Panc1 (cell line): Measurements from ENCODE around the gene SLC9A9. TPM values are rescaled to one million over a fixed set of nuclear protein-coding genes. Genes with fewer than 3 reads are reported as not detected.

Experiments used
- ATAC-seq: fragments of 200-7000 bp; cut with Tn5 transposase; 2 replicates; pipeline ENCODE4 v1.9.1; 2020; ENCODE audit warnings: mild to moderate bottlenecking, moderate library complexity
- BruUV-seq: library from RNA; stranded (reverse); fragments of 400-500 nt; replicated peaks from 2 replicates; lab custom pipeline; 2021; lab: Mats Ljungman, UMichigan
- CTCF ChIA-PET: fragments of 300-600 bp; sonication (Branson Sonifier 250); formaldehyde crosslinking; loops from one replicate; lab custom pipeline; 2022; ENCODE audit warnings: antibody characterized with exemption; lab: Charles Lee
- POLR2A ChIA-PET: fragments of 300-600 bp; sonication (Branson Sonifier 250); formaldehyde crosslinking; loops from one replicate; lab custom pipeline; 2022; ENCODE audit warnings: antibody characterized with exemption; lab: Charles Lee
- DNase-seq: peaks from one replicate; pipeline ENCODE4 v3.0.0-alpha.2; 2010; ENCODE audit warnings: low read depth, low spot score
- H3K27ac ChIP-seq: 2 replicates; pipeline ENCODE4 v1.5.1; 2011; ENCODE audit warnings: mild to moderate bottlenecking, low read length, inconsistent platforms
- H3K27me3 ChIP-seq: fragments of 200-500 bp; sonication (Bioruptor generic); 2 replicates; pipeline ENCODE4 v1.6.0; 2014; ENCODE audit warnings: low read length, inconsistent platforms; ENCODE audit not compliant: control insufficient read depth, insufficient read depth
- H3K36me3 ChIP-seq: fragments of 200-500 bp; sonication (Bioruptor generic); 2 replicates; pipeline ENCODE4 v1.5.1; 2014; ENCODE audit warnings: inconsistent platforms, mild to moderate bottlenecking, low read length, moderate library complexity; ENCODE audit not compliant: control insufficient read depth, insufficient read depth
- H3K4me1 ChIP-seq: 2 replicates; pipeline ENCODE4 v1.5.1; 2011; ENCODE audit warnings: inconsistent platforms, mild to moderate bottlenecking, low read length, moderate library complexity; ENCODE audit not compliant: control insufficient read depth, insufficient read depth
- H3K4me3 ChIP-seq, 2 experiments: 2 replicates each; pipeline ENCODE4 v1.5.1; 2011 to 2012; ENCODE audit warnings: low read depth in 2 of 2, low read length in 2 of 2, mild to moderate bottlenecking in 2 of 2, inconsistent platforms in 1 of 2, moderate library complexity in 1 of 2
- H3K9me3 ChIP-seq: fragments of 200-500 bp; sonication (Bioruptor generic); 2 replicates; pipeline ENCODE4 v1.5.1; 2014; ENCODE audit warnings: low read depth, mild to moderate bottlenecking, inconsistent platforms, low read length, moderate library complexity; ENCODE audit not compliant: control insufficient read depth, insufficient read depth
- CTCF ChIP-seq: fragments of 450-650 bp; IDR thresholded peaks from 2 replicates; pipeline ENCODE4 v1.5.1; 2017; ENCODE audit warnings: mild to moderate bottlenecking
- POLR2AphosphoS5 ChIP-seq: IDR thresholded peaks from 2 replicates; pipeline ENCODE4 v1.6.1; 2012; ENCODE audit warnings: mild to moderate bottlenecking, low read depth, low read length, moderate library complexity
- SIN3A ChIP-seq: IDR thresholded peaks from 2 replicates; pipeline ENCODE4 v1.6.1; 2012; ENCODE audit warnings: low read depth, mild to moderate bottlenecking, low read length, moderate library complexity, borderline replicate concordance; ENCODE audit not compliant: insufficient read depth
- TCF7L2 ChIP-seq: IDR thresholded peaks from 2 replicates; pipeline ENCODE4 v1.6.1; 2011; ENCODE audit warnings: mild to moderate bottlenecking, low read depth, low read length, inconsistent platforms
- in situ Hi-C: cut with HindIII; loops from 2 replicates; pipeline ENCODE4 v1.10.0; 2016; ENCODE audit warnings: low sequenced_read_pairs, low pct_unique_long_range_greater_than_20kb
- intact Hi-C: fragments of 100-400 bp; cut with micrococcal nuclease; formaldehyde crosslinking; loops from one replicate; pipeline ENCODE4 v1.10.0; 2022; ENCODE audit not compliant: unreplicated experiment
- total RNA-seq: library from RNA; stranded (reverse); gene quantifications from one replicate; pipeline ENCODE4 v1.2.1, GENCODE V29; 2021; ENCODE audit not compliant: unreplicated experiment
- TF ChIP-seq, protein P1 (sequence below), 2 experiments: IDR thresholded peaks; 2 replicates each; pipeline ENCODE4 v1.6.1; 2011 to 2012; ENCODE audit warnings: low read depth in 2 of 2, control low read depth in 1 of 2, low read length in 1 of 2, mild to moderate bottlenecking in 1 of 2, moderate library complexity in 1 of 2; ENCODE audit not compliant: insufficient read depth in 1 of 2

Gene SLC9A9
- total RNA-seq, 1 experiment from 2014 or later: not detected

DNA sequence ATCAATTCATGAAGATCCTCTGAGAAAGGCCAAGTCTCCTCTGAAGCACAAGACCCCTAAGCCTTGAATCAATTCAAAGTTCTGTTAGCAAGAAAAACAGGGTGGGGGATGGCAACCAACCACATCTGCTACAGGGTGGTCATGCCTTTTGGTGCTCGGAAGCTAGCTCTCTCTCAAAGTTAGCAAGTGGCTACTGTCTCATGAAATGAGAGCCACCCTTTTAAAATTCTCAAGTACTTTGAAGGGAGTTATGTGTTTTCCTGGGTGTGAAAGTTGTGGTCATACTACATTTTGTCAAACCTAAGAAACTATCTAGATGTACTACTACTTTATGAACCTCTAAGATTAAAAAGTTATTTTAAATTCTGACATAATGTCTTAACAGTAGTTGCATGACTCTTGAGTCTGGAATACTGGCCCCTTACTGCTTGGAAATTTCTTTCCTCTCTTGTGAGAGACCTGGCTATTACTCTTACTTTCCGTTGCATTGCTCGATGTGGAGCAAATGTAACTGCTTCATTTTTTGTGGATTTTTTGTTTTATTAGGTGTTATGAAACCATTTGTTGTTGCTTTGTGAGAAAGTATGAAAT is 612.6 kb downstream of the SLC9A9 start:
- Histone ChIP-seq H3K4me3 (no peak overlapping the region), H3K4me1 (no peaks in the 10 kb centered on the region), H3K27ac (no peak overlapping the region), H3K36me3 (no peaks in the 10 kb centered on the region), H3K9me3 (no peaks in the 10 kb centered on the region), H3K27me3 (peaks cover 2% of the 10 kb centered on the region; the same call in 1 of the 2 replicates)
- intact Hi-C loops (no loop called here), in situ Hi-C loops (no loop called here)
- BruUV-seq: no TSS peak
- ChIA-PET POLR2A (no interaction called here), CTCF (no interaction called here)
- TF ChIP-seq, protein P1, sequence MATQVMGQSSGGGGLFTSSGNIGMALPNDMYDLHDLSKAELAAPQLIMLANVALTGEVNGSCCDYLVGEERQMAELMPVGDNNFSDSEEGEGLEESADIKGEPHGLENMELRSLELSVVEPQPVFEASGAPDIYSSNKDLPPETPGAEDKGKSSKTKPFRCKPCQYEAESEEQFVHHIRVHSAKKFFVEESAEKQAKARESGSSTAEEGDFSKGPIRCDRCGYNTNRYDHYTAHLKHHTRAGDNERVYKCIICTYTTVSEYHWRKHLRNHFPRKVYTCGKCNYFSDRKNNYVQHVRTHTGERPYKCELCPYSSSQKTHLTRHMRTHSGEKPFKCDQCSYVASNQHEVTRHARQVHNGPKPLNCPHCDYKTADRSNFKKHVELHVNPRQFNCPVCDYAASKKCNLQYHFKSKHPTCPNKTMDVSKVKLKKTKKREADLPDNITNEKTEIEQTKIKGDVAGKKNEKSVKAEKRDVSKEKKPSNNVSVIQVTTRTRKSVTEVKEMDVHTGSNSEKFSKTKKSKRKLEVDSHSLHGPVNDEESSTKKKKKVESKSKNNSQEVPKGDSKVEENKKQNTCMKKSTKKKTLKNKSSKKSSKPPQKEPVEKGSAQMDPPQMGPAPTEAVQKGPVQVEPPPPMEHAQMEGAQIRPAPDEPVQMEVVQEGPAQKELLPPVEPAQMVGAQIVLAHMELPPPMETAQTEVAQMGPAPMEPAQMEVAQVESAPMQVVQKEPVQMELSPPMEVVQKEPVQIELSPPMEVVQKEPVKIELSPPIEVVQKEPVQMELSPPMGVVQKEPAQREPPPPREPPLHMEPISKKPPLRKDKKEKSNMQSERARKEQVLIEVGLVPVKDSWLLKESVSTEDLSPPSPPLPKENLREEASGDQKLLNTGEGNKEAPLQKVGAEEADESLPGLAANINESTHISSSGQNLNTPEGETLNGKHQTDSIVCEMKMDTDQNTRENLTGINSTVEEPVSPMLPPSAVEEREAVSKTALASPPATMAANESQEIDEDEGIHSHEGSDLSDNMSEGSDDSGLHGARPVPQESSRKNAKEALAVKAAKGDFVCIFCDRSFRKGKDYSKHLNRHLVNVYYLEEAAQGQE (IDR thresholded peaks at IDR 0.05; ENCODE audit: insufficient read depth in 1 of 2, low read depth in 2 of 2, low read length in 1 of 2): no peak
- TF ChIP-seq SIN3A: no peak
- TF ChIP-seq POLR2AphosphoS5: no peak
- TF ChIP-seq TCF7L2: no peak
- no peak for TF ChIP-seq CTCF
- DNase-seq (no peak), ATAC-seq (no peak)

GRCh38 chr3:143234526-143234925 is 613.7 kb downstream of the SLC9A9 start:
- Histone ChIP-seq H3K27ac (no peak overlapping the region), H3K4me3 (no peak overlapping the region), H3K4me1 (no peaks in the 10 kb centered on the region), H3K36me3 (no peaks in the 10 kb centered on the region), H3K9me3 (no peaks in the 10 kb centered on the region), H3K27me3 (peaks cover 2% of the 10 kb centered on the region; the same call in 1 of the 2 replicates)
- intact Hi-C loops: no loop called here
- ChIA-PET POLR2A (no interaction called here), CTCF (no interaction called here)
- no peak for TF ChIP-seq CTCF
- TF ChIP-seq, protein P1 (IDR thresholded peaks at IDR 0.05; ENCODE audit: insufficient read depth in 1 of 2, low read depth in 2 of 2, low read length in 1 of 2): no peak
- TF ChIP-seq SIN3A: no peak
- no peak for TF ChIP-seq POLR2AphosphoS5
- no peak for TF ChIP-seq TCF7L2
- no TSS peak for BruUV-seq
- DNase-seq (no peak), ATAC-seq (no peak)
- in situ Hi-C loops: no loop called here
